ENCODE results near the gene RNF144A. TPM values are rescaled to one million over a fixed set of nuclear protein-coding genes. Genes with fewer than 3 reads are reported as not detected.

Gene RNF144A
- total and polyA plus RNA-seq, 2 donors (not counting 1 experiment from before 2014, with no cell fraction given): 0.17 to 0.24 TPM

- Histone ChIP-seq H3K27me3 (ENCODE audit: control insufficient read depth, insufficient read depth, low read length) (no peaks in the 10 kb centered on the region), H4K20me1 (ENCODE audit: control insufficient read depth, extremely low read depth, insufficient read depth, low read length) (no peaks in the 10 kb centered on the region), H3K4me2 (ENCODE audit: extremely low read depth, insufficient read depth, low read length) (no peak overlapping the region), H3K9me3 (ENCODE audit: control insufficient read depth, insufficient read depth, low read depth, low read length) (no peaks in the 10 kb centered on the region), H3K36me3 (ENCODE audit: control insufficient read depth, insufficient read depth, low read length) (no peaks in the 10 kb centered on the region), H2AFZ (ENCODE audit: low read length) (no peak overlapping the region), H3K4me3 (replicated peaks in 1 of 4; ENCODE audit: control extremely low read depth in 1 of 4, insufficient read depth in 1 of 4, low read depth in 3 of 4, low read length in 4 of 4) (no peak overlapping the region), H3K4me1 (ENCODE audit: control insufficient read depth, extremely low read depth, insufficient read depth, low read length) (no peaks in the 10 kb centered on the region), H3K27ac (ENCODE audit: insufficient read depth, low read length) (no peak overlapping the region), H3K79me2 (ENCODE audit: control insufficient read depth, insufficient read depth, low read length) (no peaks in the 10 kb centered on the region), H3K9ac (ENCODE audit: insufficient read depth, low read length) (no peak overlapping the region)
- no peak for DNase-seq (ENCODE audit: low read depth in 2 of 2)
- TF ChIP-seq EZH2 (IDR thresholded peaks at IDR 0.05; ENCODE audit: low read length, missing control alignments) (no peak), CTCF (conservative IDR thresholded peaks at IDR 0.05 in 1 of 2, IDR thresholded peaks at IDR 0.05 in 1 of 2; ENCODE audit: low read depth in 1 of 2, low read length in 2 of 2) (no peak)
These were observed 172.1 kb downstream of the RNF144A start for GRCh38 chr2:7089284-7089683.

- no peak overlapping the region for H3K9ac ChIP-seq (ENCODE audit: insufficient read depth, low read length)
- no peaks in the 10 kb centered on the region for H3K36me3 ChIP-seq (ENCODE audit: control insufficient read depth, insufficient read depth, low read length)
- no peak for DNase-seq (ENCODE audit: low read depth in 2 of 2)
- H4K20me1 ChIP-seq (ENCODE audit: control insufficient read depth, extremely low read depth, insufficient read depth, low read length): no peaks in the 10 kb centered on the region
- no peak overlapping the region for H3K4me3 ChIP-seq (replicated peaks in 1 of 4; ENCODE audit: control extremely low read depth in 1 of 4, insufficient read depth in 1 of 4, low read depth in 3 of 4, low read length in 4 of 4)
- H3K79me2 ChIP-seq (ENCODE audit: control insufficient read depth, insufficient read depth, low read length): no peaks in the 10 kb centered on the region
- no peak overlapping the region for H2AFZ ChIP-seq (ENCODE audit: low read length)
- H3K27me3 ChIP-seq (ENCODE audit: control insufficient read depth, insufficient read depth, low read length): no peaks in the 10 kb centered on the region
- TF ChIP-seq CTCF (conservative IDR thresholded peaks at IDR 0.05 in 1 of 2, IDR thresholded peaks at IDR 0.05 in 1 of 2; ENCODE audit: low read depth in 1 of 2, low read length in 2 of 2): no peak
- H3K9me3 ChIP-seq (ENCODE audit: control insufficient read depth, insufficient read depth, low read depth, low read length): no peaks in the 10 kb centered on the region
- no peak overlapping the region for H3K27ac ChIP-seq (ENCODE audit: insufficient read depth, low read length)
- no peak overlapping the region for H3K4me2 ChIP-seq (ENCODE audit: extremely low read depth, insufficient read depth, low read length)
- no peaks in the 10 kb centered on the region for H3K4me1 ChIP-seq (ENCODE audit: control insufficient read depth, extremely low read depth, insufficient read depth, low read length)
These were observed 172.8 kb downstream of the RNF144A start for GRCh38 chr2:7089898-7090510.

GRCh38 chr2:7093376-7093775, 176.2 kb downstream of the RNF144A start:
- H4K20me1 ChIP-seq (ENCODE audit: control insufficient read depth, extremely low read depth, insufficient read depth, low read length): no peaks in the 10 kb centered on the region
- H3K4me3 ChIP-seq (replicated peaks in 1 of 4; ENCODE audit: control extremely low read depth in 1 of 4, insufficient read depth in 1 of 4, low read depth in 3 of 4, low read length in 4 of 4): no peak overlapping the region
- no peak for DNase-seq (ENCODE audit: low read depth in 2 of 2)
- no peak overlapping the region for H3K9ac ChIP-seq (ENCODE audit: insufficient read depth, low read length)
- H3K27me3 ChIP-seq (ENCODE audit: control insufficient read depth, insufficient read depth, low read length): no peaks in the 10 kb centered on the region
- H2AFZ ChIP-seq (ENCODE audit: low read length): no peak overlapping the region
- H3K27ac ChIP-seq (ENCODE audit: insufficient read depth, low read length): no peak overlapping the region
- no peak for TF ChIP-seq EZH2 (IDR thresholded peaks at IDR 0.05; ENCODE audit: low read length, missing control alignments)
- H3K36me3 ChIP-seq (ENCODE audit: control insufficient read depth, insufficient read depth, low read length): no peaks in the 10 kb centered on the region
- H3K9me3 ChIP-seq (ENCODE audit: control insufficient read depth, insufficient read depth, low read depth, low read length): no peaks in the 10 kb centered on the region
- no peaks in the 10 kb centered on the region for H3K79me2 ChIP-seq (ENCODE audit: control insufficient read depth, insufficient read depth, low read length)
- H3K4me2 ChIP-seq (ENCODE audit: extremely low read depth, insufficient read depth, low read length): no peak overlapping the region
- H3K4me1 ChIP-seq (ENCODE audit: control insufficient read depth, extremely low read depth, insufficient read depth, low read length): no peaks in the 10 kb centered on the region

Other genes starting within 250 kb of the RNF144A start
- 0.26 and 0.33 TPM in 2 replicates for gene CMPK2, start 51.5 kb upstream of the RNF144A start, total RNA-seq
- 0.20 and 0.52 TPM in 2 replicates for gene CMPK2, start 51.5 kb upstream of the RNF144A start, polyA plus RNA-seq
- 0.77 and 1.7 TPM in 2 replicates for gene RSAD2, start 39.6 kb upstream of the RNF144A start, total RNA-seq
- 0.14 and 0.17 TPM in 2 replicates for gene RSAD2, start 39.6 kb upstream of the RNF144A start, polyA plus RNA-seq